Measurements from ENCODE around the gene BANF2. TPM values are rescaled to one million over a fixed set of nuclear protein-coding genes. Genes with fewer than 3 reads are reported as not detected.
"Not testable (repeated sequence)": the region's sequence is repeated elsewhere in the genome, so short reads cannot be mapped to it uniquely, and the experiment has no call there.

BANF2 gene
- total RNA-seq, 4 donors from 2014 or later, result not detected

DNA sequence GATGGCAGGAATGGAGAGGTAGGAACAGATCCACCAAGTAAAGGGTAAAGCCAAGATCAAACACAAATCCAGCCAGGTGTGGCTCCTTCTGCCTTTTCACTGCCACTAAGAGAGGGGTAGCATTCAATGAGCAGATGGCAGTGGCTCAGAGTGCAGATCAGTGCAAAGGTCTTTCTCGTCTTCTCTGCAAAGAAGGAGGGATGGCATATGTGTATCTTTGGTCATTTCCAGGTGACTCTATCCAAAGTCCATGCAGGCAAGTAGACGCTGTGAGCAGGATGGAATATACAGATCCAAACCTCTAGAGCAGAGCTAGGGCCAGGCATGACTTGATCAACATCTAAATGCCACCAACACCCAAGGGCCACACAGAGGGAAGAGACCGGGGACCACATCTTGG is 6.9 kb downstream of the BANF2 start:
- intact Hi-C loops (cut with DNase I), result no loop called here
- DNase-seq (ENCODE audit: extremely low spot score), result no peak
- Histone ChIP-seq H3K4me3 (no peak overlapping the region), H3K27ac (replicated peaks in 1 of 4) (no peak overlapping the region), H3K36me3 (no peaks in the 10 kb centered on the region), H3K9me3 (no peaks in the 10 kb centered on the region), H3K4me1 (peaks cover 0 to 11% (median 6%) of the 10 kb centered on the region in 4 donors), H3K27me3 (no peaks in the 10 kb centered on the region)
- no peak for TF ChIP-seq EP300 (IDR thresholded peaks at IDR 0.05)
- TF ChIP-seq, protein P1, sequence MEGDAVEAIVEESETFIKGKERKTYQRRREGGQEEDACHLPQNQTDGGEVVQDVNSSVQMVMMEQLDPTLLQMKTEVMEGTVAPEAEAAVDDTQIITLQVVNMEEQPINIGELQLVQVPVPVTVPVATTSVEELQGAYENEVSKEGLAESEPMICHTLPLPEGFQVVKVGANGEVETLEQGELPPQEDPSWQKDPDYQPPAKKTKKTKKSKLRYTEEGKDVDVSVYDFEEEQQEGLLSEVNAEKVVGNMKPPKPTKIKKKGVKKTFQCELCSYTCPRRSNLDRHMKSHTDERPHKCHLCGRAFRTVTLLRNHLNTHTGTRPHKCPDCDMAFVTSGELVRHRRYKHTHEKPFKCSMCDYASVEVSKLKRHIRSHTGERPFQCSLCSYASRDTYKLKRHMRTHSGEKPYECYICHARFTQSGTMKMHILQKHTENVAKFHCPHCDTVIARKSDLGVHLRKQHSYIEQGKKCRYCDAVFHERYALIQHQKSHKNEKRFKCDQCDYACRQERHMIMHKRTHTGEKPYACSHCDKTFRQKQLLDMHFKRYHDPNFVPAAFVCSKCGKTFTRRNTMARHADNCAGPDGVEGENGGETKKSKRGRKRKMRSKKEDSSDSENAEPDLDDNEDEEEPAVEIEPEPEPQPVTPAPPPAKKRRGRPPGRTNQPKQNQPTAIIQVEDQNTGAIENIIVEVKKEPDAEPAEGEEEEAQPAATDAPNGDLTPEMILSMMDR (IDR thresholded peaks at IDR 0.05), result no peak
- TF ChIP-seq POLR2AphosphoS5 (IDR thresholded peaks at IDR 0.05), result no peak
- TF ChIP-seq POLR2A (IDR thresholded peaks at IDR 0.05; ENCODE audit: low read depth), result no peak
- 67% methylated on average over 3 of the region's 3 CpGs for WGBS

DNA sequence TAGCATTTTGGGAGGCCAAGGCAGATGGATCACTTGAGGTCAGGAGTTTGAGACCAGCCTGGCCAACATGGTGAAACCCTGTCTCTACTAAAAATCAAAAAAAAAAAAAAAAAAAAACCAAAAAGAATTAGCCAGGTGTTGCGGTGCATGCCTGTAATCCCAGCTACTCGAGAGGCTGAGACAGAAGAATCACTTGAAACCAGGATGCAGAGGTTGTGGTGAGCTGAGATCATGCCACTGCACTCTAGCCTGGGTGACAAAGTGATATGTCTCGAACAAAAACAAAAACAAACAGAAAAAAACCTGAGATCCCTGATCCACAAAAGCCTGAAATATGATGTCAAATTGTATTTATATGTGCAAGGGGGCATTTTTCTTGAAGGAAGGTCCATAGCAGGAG is 8.2 kb downstream of the BANF2 start:
- H3K4me3 ChIP-seq; H3K27me3 ChIP-seq; H3K27ac ChIP-seq (replicated peaks in 1 of 4); DNase-seq (ENCODE audit: extremely low spot score); intact Hi-C loops (cut with DNase I); H3K36me3 ChIP-seq; H3K9me3 ChIP-seq: not testable (repeated sequence)
- peaks cover 4 to 13% (median 8%) of the 10 kb centered on the region in 4 donors for H3K4me1 ChIP-seq
- WGBS, result 90% methylated on average over 3 of the region's 3 CpGs

DNA sequence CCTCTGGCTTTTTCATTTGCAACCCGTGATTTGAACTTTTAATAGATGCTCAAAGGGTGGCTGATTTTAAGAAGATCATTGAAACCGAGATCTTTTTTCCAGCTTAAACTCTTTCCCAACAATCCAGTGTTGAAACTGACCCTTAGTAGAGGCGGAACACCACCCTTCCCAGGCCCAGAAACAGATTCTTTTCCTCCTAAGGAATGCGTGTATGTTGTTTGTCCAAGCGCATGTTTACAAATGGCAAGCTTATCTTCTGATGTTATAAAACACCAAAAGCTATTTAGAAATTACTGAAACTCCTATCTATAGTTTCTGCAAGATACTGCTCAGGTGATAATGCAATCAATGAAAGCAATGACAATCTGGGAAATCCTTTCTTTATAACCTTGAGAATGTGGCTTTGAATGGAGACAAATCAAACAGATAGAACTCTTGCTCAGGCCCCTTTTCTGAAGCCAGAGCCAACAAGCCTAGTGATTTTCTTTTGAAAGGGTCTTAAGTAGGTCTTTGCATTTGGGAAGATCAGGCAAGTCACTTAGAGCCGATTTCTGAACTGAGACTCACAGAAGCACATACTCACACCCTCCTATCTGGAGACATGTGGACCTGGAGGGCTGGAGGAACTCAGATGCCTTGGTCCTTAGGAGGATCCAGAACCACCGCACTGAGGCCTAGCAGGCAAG is 9.1 kb downstream of the BANF2 start:
- H3K27me3 ChIP-seq, result no peaks in the 10 kb centered on the region
- no peak overlapping the region for H3K27ac ChIP-seq (replicated peaks in 1 of 4)
- TF ChIP-seq, protein P1 (IDR thresholded peaks at IDR 0.05), result no peak
- TF ChIP-seq POLR2A (IDR thresholded peaks at IDR 0.05; ENCODE audit: low read depth) (no peak), POLR2AphosphoS5 (IDR thresholded peaks at IDR 0.05) (no peak), EP300 (IDR thresholded peaks at IDR 0.05) (no peak)
- H3K4me1 ChIP-seq, result peaks cover 4 to 18% (median 10%) of the 10 kb centered on the region in 4 donors
- no peak for DNase-seq (ENCODE audit: extremely low spot score)
- no peak overlapping the region for H3K4me3 ChIP-seq
- H3K9me3 ChIP-seq, result no peaks in the 10 kb centered on the region
- H3K36me3 ChIP-seq, result no peaks in the 10 kb centered on the region
- WGBS, result 95% methylated on average over 7 of the region's 7 CpGs
- intact Hi-C loops (cut with DNase I), result no loop called here

DNA sequence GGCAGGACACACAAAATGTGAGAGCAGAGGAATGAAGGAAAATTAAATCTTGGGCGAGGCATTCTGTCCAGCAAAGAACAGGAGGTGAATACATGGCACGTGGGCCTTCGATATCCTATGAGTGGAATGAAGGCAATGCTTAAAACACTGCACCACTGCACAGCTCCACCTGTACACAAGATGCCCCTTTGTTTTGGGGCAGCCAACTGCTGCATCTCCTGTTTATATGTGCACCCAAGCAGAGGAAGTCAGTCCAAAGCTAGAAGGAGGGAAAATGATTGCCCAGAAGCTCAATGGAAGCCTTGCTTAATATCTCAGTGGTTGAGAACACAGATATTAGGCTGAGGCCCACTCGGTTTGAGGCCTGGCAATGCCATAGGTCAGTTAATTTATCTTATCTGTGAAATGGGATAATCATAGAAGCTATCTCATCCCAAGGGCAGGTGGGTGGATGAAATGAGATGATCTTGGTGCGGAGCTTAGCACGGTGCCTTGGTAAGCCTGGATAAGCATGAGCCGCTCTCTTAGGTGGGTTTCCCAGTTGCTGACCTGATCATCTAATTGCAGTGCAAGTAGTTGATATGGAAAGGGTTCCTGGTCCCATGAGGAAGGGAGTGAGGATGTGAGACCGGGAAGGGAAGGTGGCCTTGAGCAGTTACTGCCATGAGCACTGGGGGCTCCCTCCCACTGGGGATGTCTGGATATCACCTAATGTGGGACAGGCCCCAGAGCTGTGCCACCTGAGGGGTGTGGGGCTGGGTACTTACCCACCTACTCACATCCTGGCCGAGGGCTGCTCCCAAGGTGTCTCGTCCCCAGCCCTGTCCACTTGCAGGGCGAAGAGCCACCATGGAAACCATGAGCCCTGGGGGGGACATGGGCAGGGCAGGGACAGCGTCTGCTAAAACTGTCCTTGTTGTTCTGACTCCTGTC is 9.9 kb downstream of the BANF2 start:
- intact Hi-C loops (cut with DNase I), result no loop called here
- Histone ChIP-seq H3K27me3 (no peaks in the 10 kb centered on the region), H3K4me1 (peaks cover 4 to 26% (median 17%) of the 10 kb centered on the region in 4 donors), H3K36me3 (no peaks in the 10 kb centered on the region), H3K27ac (replicated peaks in 1 of 4) (no peak overlapping the region), H3K4me3 (no peak overlapping the region), H3K9me3 (no peaks in the 10 kb centered on the region)
- TF ChIP-seq POLR2AphosphoS5 (IDR thresholded peaks at IDR 0.05) (no peak), EP300 (IDR thresholded peaks at IDR 0.05) (no peak), POLR2A (IDR thresholded peaks at IDR 0.05; ENCODE audit: low read depth) (no peak)
- TF ChIP-seq, protein P1 (IDR thresholded peaks at IDR 0.05), result no peak
- WGBS, result 80% methylated on average over 11 of the region's 12 CpGs
- DNase-seq (ENCODE audit: extremely low spot score), result no peak
